ENCODE results near the gene P2RY11.

GRCh38 chr19:10091895-10092641, 19.4 kb upstream of the P2RY11 start:
- TF ChIP-seq CTCF (conservative IDR thresholded peaks at IDR 0.05; ENCODE audit: low read length) (no peak), EZH2phosphoT487 (IDR thresholded peaks at IDR 0.05; ENCODE audit: borderline replicate concordance) (no peak)

Data from Loucy (cell line).